Measurements from ENCODE around the gene TMEM108.

Gene TMEM108

DNA sequence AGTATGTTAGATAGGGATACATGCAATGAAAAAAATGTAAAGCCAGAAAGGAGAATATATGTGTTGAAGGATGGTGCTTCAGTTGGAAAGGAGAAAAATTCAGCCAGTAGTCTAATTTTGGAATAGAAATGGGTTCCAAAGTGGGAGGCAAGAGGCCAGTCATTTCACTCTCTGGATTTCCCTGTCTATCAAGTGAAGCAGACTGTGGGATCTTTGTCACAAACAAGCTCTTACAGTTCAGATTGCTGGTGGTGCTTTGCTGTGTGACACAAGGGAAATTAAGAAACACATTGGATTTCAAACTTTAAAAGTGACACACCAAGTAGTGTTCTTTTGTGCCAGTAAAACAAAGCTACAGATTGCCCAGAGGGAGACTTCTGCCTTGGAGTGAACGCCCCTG, 279.7 kb downstream of the TMEM108 start:
- no peak overlapping the region for H3K4me3 Mint-ChIP-seq
- no peaks in the 10 kb centered on the region for H3K4me1 Mint-ChIP-seq
- H3K9me3 Mint-ChIP-seq = peaks cover 12 to 21% of the 10 kb centered on the region in 2 donors
- no peak for DNase-seq
- H3K27me3 Mint-ChIP-seq = peaks cover 9 to 31% of the 10 kb centered on the region in 2 donors
- ATAC-seq (replicated peaks) = no peak
- H3K27ac Mint-ChIP-seq = no peak overlapping the region
- no peaks in the 10 kb centered on the region for H3K36me3 Mint-ChIP-seq

DNA sequence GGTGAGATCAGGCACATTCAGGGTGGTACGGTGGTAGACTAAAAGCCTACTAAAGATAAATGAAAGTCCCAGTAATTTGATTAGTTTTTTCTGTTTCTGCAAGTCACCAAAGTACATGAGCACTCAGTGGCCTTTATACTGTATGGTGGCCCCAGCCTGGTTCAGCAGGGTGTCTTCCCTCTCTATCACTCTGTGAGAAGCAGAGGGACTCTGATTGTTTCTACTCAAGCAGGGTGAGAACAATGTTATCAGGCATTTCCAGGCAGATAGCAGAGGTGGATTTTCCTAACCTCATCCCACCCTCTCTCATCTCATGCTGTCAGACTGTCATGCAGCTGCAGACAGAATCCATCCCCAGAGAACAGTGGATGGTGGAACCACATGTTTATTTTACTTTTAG, 290.2 kb downstream of the TMEM108 start:
- Mint-ChIP-seq H3K4me3 (no peak overlapping the region), H3K4me1 (no peaks in the 10 kb centered on the region), H3K9me3 (peaks cover 9 to 12% of the 10 kb centered on the region in 2 donors), H3K36me3 (peaks cover 0 to 3% of the 10 kb centered on the region in 2 donors), H3K27me3 (peaks cover 5 to 13% of the 10 kb centered on the region in 2 donors), H3K27ac (no peak overlapping the region)
- no peak for DNase-seq
- ATAC-seq (replicated peaks) = no peak

DNA sequence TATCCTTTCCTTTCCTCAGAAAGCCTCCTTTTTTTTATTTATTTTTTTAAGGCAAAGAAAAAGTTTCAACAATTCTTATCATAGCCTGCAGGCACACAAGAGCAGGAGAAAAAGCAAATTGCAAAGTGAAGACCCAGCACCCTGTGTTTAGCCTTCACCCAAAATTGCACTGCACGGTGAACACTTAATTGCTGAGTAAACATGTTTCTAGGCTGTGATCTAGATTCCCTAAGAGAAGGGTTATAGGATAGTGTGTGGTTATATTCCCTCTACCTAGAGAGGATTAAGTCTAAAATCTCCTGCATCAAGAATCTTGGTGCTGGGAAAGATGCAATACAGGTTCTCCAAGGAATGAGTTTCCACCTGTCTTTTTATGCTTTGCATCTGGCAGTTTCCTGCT, 291.4 kb downstream of the TMEM108 start:
- Mint-ChIP-seq H3K4me3 (no peak overlapping the region), H3K4me1 (no peaks in the 10 kb centered on the region), H3K27ac (no peak overlapping the region), H3K9me3 (peaks cover 0 to 3% of the 10 kb centered on the region in 2 donors), H3K36me3 (no peaks in the 10 kb centered on the region), H3K27me3 (peaks cover 10 to 19% of the 10 kb centered on the region in 2 donors)
- no peak for ATAC-seq (replicated peaks)
- no peak for DNase-seq

DNA sequence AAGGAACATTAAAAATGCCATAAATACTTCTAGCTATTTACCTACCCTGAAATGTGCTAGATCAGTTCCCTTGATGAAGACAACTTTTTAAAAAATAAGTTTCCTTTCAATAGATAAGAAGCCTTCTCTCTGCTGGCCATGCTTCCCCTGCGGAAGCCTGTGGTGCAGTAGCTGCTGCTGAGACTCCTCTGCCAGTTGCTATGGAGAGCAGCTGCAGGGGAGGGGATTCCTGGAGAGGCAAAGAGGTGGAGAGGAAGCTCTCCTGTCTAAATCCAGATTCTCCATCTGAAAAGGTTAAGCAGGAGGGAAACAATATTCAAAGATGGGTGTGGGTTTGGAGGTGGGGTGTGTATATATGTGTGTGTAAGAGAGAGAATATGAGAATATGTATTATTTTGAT, 291.9 kb downstream of the TMEM108 start:
- no peak for ATAC-seq (replicated peaks)
- Mint-ChIP-seq H3K4me1 (no peaks in the 10 kb centered on the region), H3K27me3 (peaks cover 14 to 15% of the 10 kb centered on the region in 2 donors), H3K4me3 (no peak overlapping the region), H3K27ac (no peak overlapping the region), H3K9me3 (peaks cover 0 to under 1% of the 10 kb centered on the region in 2 donors), H3K36me3 (no peaks in the 10 kb centered on the region)
- DNase-seq = no peak

DNA sequence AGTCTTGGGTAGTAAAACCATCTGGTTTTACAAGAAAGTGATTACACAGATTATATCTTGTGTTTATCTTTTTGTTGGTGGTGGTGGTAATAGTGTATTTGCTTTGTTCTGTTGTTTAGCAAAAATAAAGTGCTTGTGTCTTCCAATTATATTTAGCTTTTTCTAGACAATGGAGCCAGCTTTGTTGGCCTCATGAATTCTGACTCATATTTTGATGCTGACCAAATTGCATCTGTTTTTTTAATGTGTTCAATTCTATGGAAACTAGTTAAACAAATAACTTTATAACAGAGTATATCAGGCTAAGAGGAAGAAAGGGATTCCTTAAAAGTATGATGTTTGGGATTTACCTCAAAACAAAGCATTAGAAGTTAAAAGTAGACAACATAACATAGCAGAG, 292.3 kb downstream of the TMEM108 start:
- Mint-ChIP-seq H3K4me3 (no peak overlapping the region), H3K9me3 (no peaks in the 10 kb centered on the region), H3K4me1 (no peaks in the 10 kb centered on the region), H3K27me3 (peaks cover 14 to 15% of the 10 kb centered on the region in 2 donors), H3K27ac (no peak overlapping the region), H3K36me3 (no peaks in the 10 kb centered on the region)
- no peak for ATAC-seq (replicated peaks)
- no peak for DNase-seq

DNA sequence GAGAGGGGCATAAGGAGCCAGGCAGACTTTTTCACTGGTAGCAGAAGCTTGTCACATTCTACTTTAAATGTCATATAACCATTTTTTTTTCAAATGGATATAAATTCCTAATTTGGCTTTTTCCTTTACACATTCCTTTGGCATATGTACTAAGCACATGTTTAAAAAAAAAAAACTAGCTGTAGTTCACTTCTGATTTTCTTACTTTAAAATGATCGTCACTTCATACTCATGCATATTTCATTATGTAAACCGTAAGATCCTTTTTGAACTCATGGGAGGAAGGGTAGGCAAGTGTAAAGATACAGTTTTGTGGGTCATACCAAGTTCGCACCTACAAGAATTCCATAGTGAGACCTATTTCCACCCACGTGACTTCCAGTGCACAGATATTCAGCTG, 316.5 kb downstream of the TMEM108 start:
- no peak for DNase-seq
- Mint-ChIP-seq H3K27me3 (peaks cover 15 to 27% of the 10 kb centered on the region in 2 donors), H3K36me3 (no peaks in the 10 kb centered on the region), H3K27ac (no peak overlapping the region), H3K9me3 (peaks cover 0 to 11% of the 10 kb centered on the region in 2 donors), H3K4me3 (no peak overlapping the region), H3K4me1 (no peaks in the 10 kb centered on the region)
- no peak for ATAC-seq (replicated peaks)

DNA sequence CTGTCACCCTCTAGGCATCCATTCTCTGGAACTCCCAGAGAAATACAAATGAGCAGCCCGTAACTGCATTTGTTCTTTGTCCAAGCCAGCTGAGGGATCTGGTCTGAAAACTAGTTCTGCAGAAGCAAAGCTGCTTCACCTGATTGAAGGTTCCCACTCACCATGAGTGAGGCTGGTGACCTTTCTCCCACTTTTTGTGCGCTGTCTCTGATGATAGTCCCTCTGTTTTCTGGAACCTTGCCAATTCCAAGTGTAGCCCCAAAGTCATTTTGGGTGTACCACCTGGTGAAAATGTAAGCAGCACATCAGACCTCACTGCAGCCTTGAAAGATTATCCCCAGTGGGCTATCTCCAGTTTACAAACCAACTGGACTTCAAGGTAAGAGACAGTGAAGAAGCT, 322.3 kb downstream of the TMEM108 start:
- no peak overlapping the region for H3K4me3 Mint-ChIP-seq
- no peaks in the 10 kb centered on the region for H3K36me3 Mint-ChIP-seq
- DNase-seq = no peak
- H3K27me3 Mint-ChIP-seq = peaks cover 10 to 29% of the 10 kb centered on the region in 2 donors
- H3K27ac Mint-ChIP-seq = no peak overlapping the region
- no peak for ATAC-seq (replicated peaks)
- H3K4me1 Mint-ChIP-seq = no peaks in the 10 kb centered on the region
- H3K9me3 Mint-ChIP-seq = peaks cover 0 to 8% of the 10 kb centered on the region in 2 donors

DNA sequence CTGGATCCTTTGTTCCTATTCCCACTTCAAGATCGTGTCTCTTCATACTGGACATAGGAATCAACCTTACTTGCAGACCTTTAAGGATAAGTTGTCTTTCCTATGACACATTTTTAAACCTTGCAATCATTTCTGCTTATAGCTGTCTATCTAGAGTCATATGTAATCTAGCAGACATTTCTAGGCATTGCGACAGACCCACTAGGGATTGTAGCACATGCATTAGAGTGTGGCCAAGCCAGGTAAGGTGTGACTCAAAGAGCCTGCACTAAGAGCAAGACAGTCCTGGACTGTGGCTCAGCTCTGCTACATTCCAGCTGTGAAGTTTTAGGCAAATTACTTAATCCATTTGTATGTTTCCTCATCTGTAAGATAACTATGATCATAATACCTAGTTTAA, 322.8 kb downstream of the TMEM108 start:
- ATAC-seq (replicated peaks) = no peak
- peaks cover 0 to 7% of the 10 kb centered on the region in 2 donors for H3K9me3 Mint-ChIP-seq
- no peaks in the 10 kb centered on the region for H3K4me1 Mint-ChIP-seq
- no peaks in the 10 kb centered on the region for H3K36me3 Mint-ChIP-seq
- no peak overlapping the region for H3K4me3 Mint-ChIP-seq
- no peak overlapping the region for H3K27ac Mint-ChIP-seq
- DNase-seq = no peak
- peaks cover 8 to 24% of the 10 kb centered on the region in 2 donors for H3K27me3 Mint-ChIP-seq

DNA sequence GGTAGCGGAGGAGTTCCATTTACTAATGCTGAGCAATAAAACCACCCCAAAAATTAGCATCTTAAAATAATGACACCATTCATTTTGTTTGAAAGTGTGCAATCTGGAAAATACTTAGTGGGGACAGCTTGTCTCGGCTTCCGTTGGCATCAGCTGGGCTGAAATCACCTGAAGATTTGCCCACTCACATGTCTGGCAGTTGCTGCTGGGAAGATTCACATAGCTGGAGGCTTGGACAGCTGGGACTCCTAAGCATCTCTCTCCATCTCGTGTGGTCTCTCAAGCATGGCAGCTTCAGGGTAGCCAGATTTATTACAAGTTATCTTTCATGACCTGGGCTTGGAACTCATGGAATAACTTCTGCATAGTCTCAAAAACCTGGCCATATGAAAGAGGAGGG, 323.2 kb downstream of the TMEM108 start:
- DNase-seq (no peak), ATAC-seq (replicated peaks) (no peak)
- no peak overlapping the region for H3K4me3 Mint-ChIP-seq
- peaks cover 0 to 3% of the 10 kb centered on the region in 2 donors for H3K9me3 Mint-ChIP-seq
- H3K4me1 Mint-ChIP-seq = no peaks in the 10 kb centered on the region
- no peaks in the 10 kb centered on the region for H3K36me3 Mint-ChIP-seq
- peaks cover 4 to 20% of the 10 kb centered on the region in 2 donors for H3K27me3 Mint-ChIP-seq
- H3K27ac Mint-ChIP-seq = no peak overlapping the region

DNA sequence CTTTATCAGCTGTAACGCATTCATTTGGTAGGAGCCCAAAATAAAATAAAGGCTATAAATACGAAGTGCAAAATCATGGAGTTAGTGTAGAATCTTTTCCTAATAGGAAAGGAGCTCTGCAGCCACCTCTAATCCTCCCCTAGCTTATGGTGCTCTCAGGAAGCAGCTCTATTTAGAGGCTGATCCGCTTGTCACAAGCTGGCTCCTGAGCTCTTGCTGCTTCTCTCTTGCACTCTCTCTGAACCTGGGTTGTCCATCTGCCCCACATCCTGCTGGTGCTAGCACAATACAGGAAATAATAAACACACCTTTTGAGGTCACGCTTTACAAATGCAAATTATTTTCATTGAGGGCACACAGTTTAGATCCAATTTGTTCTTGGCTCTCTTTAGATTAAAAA, 324.3 kb downstream of the TMEM108 start:
- Mint-ChIP-seq H3K36me3 (no peaks in the 10 kb centered on the region), H3K9me3 (no peaks in the 10 kb centered on the region), H3K4me1 (no peaks in the 10 kb centered on the region), H3K4me3 (no peak overlapping the region), H3K27me3 (peaks cover 8 to 11% of the 10 kb centered on the region in 2 donors), H3K27ac (no peak overlapping the region)
- no peak for DNase-seq
- no peak for ATAC-seq (replicated peaks)

DNA sequence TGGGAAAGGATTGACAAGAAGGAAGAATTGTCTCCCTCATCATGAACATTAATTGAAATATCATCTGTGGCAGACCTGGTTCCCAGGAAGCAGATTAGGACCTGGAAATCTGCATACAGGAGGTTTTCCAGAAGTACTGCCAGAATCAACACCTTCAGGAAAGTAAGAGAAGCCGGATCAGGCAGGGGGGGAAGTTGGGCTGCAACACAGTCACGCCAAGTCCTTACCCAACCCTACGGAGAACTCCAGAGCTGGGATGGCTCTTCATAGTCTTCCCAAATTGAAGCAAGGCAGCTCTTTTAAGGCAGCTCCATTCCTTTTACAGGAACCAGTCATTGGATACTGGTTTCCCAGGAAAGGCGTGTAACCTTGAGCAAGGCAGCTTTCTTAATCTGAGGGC, 326.5 kb downstream of the TMEM108 start:
- no peak for DNase-seq
- H3K4me1 Mint-ChIP-seq = no peaks in the 10 kb centered on the region
- H3K4me3 Mint-ChIP-seq = no peak overlapping the region
- H3K36me3 Mint-ChIP-seq = no peaks in the 10 kb centered on the region
- no peak for ATAC-seq (replicated peaks)
- no peaks in the 10 kb centered on the region for H3K9me3 Mint-ChIP-seq
- no peak overlapping the region for H3K27ac Mint-ChIP-seq
- H3K27me3 Mint-ChIP-seq = peaks cover 8 to 12% of the 10 kb centered on the region in 2 donors

DNA sequence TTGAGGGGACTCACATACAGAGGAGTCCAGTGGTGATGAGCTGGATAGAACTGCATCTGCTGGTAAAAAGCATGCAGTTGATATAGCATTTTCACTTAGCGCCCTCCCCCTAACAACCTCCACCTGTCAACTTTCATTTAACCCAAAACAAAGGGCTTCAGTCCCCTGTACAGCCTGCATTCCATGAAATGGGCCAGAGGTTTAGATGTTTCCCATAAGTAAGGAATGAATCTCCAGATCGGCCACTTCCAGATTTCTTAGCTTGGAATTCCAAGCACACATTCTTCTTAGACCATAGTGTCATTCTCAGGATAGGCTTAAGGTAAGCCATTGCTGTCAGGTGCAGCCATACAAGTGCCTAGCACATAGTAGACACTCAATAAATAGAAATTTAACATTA, 328.7 kb downstream of the TMEM108 start:
- Mint-ChIP-seq H3K4me1 (no peaks in the 10 kb centered on the region), H3K36me3 (no peaks in the 10 kb centered on the region), H3K27me3 (peaks cover 14 to 20% of the 10 kb centered on the region in 2 donors), H3K4me3 (no peak overlapping the region), H3K27ac (no peak overlapping the region), H3K9me3 (no peaks in the 10 kb centered on the region)
- ATAC-seq (replicated peaks) (no peak), DNase-seq (no peak)

DNA sequence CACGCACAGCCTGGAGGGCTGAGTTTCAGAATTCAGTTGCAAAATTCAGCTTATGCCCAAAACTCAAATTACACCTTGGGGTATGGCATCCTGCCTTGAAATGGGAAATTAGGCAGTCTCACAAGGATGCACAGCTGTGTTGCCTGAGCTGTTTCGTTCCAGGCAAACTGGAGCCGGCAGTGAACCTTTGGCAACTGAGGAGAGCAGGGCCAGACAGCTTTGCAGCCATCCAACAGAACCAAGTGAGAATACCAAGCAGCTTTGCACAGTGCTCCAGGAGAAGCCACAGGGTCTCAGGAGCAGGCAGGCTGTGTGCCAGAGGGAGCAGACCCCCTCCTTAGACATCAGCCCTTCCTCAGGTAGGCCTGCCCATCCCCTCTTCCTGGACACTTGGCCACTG, 329.2 kb downstream of the TMEM108 start:
- ATAC-seq (replicated peaks) = no peak
- H3K27me3 Mint-ChIP-seq = peaks cover 18 to 24% of the 10 kb centered on the region in 2 donors
- no peak overlapping the region for H3K4me3 Mint-ChIP-seq
- no peaks in the 10 kb centered on the region for H3K4me1 Mint-ChIP-seq
- no peaks in the 10 kb centered on the region for H3K36me3 Mint-ChIP-seq
- H3K27ac Mint-ChIP-seq = no peak overlapping the region
- no peaks in the 10 kb centered on the region for H3K9me3 Mint-ChIP-seq
- DNase-seq = no peak

DNA sequence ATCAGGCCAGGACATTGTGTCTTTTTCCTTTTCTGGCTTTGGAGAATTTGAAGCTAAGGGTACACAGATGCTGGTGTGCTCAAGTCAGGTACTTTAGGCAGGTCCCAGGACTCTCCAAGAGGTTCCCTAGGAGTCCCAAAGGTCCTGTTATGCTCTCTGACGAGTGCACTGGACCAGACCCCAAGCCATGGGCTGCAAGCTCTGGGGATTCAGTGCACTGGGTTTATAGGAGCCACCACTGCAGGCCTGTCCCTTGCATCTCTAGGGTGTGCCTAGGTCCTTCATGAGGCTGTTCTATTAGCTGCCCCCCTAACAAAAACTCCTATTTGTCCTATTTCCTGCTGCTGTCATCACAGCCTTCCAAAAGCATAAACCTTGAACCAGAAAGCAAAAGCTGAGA, 329.8 kb downstream of the TMEM108 start:
- no peak for ATAC-seq (replicated peaks)
- no peak overlapping the region for H3K4me3 Mint-ChIP-seq
- H3K36me3 Mint-ChIP-seq = no peaks in the 10 kb centered on the region
- peaks cover 18 to 24% of the 10 kb centered on the region in 2 donors for H3K27me3 Mint-ChIP-seq
- H3K4me1 Mint-ChIP-seq = no peaks in the 10 kb centered on the region
- no peak for DNase-seq
- H3K27ac Mint-ChIP-seq = no peak overlapping the region
- no peaks in the 10 kb centered on the region for H3K9me3 Mint-ChIP-seq

DNA sequence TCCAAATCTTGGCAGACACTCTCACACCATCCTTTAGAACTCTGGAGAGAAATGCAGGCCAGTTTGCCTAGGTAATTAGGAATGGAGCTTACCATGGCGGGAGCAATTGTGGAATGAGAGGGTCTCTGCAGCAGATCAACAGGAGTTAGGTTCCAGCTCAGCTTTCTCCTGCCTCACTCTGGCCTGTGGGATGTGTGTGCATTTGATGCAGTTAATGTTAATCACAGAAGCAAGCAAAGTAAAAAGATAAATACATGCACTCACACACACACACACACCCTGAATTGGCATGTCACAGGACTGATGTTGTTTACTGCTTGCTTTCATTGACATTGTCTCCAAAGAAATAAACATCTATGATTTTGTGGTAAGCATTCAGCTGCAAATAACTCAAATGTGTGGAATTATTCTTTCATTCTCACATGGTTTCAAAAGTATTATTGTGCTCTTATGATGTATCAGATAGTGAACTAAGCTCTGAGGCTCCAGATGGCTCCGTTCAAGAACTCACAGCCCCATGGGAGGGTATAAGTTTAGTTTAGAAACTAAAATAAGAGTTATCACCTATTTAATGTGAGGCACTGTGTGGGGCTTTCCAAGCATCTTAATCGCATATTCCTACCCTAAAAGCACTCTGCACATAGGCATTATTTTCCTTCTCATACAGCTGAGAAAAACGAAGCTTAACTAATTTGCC, 330.3 kb downstream of the TMEM108 start:
- no peak overlapping the region for H3K27ac Mint-ChIP-seq
- peaks cover 18 to 24% of the 10 kb centered on the region in 2 donors for H3K27me3 Mint-ChIP-seq
- no peaks in the 10 kb centered on the region for H3K36me3 Mint-ChIP-seq
- no peak for DNase-seq
- no peaks in the 10 kb centered on the region for H3K9me3 Mint-ChIP-seq
- ATAC-seq (replicated peaks) = no peak
- no peaks in the 10 kb centered on the region for H3K4me1 Mint-ChIP-seq
- no peak overlapping the region for H3K4me3 Mint-ChIP-seq

Data from stimulated activated naive B cell treated with anti-CD40 and anti-IgM and Interleukin-4, amounts not matched to agents 10 μg/mL and 1 μg/mL and 100 μg/mL, for 72 hours (primary cell).